Uterus (tissue), 2 donors: Measurements from ENCODE around the gene RMDN3.

Experiments used
- CTCF ChIP-seq, 4 experiments: fragments of 200-600 bp in 2 of 4; fragments of 450-650 bp in 2 of 4; sonication (generic) in 2 of 4; IDR thresholded peaks; one replicate each; pipeline ENCODE4 v1.5.1; 2016 to 2019; ENCODE audit warnings: antibody characterized with exemption in 4 of 4, mild to moderate bottlenecking in 2 of 4, moderate library complexity in 1 of 4
- POLR2A ChIP-seq, 2 donors: fragments of 450-650 bp; IDR thresholded peaks; one replicate each; pipeline ENCODE4 v1.6.1; 2016; ENCODE audit warnings: antibody characterized with exemption in 2 of 2, mild to moderate bottlenecking in 1 of 2, moderate library complexity in 1 of 2

- no peak for TF ChIP-seq CTCF (IDR thresholded peaks at IDR 0.05)
- TF ChIP-seq POLR2A (IDR thresholded peaks at IDR 0.05): no peak
Measured at GRCh38 chr15:40789119-40789518, 34.1 kb upstream of the RMDN3 start.
